Stimulated activated CD8-positive, alpha-beta memory T cell treated with anti-CD3 and anti-CD28 coated beads, Interleukin-4, amount 100 ng/mL, for 1 hour (primary cell): ENCODE data around the gene AGPAT4.

Experiments
- DNase-seq, 2 donors: peaks; one replicate each; pipeline ENCODE4 v3.0.0-alpha.2; 2020; ENCODE audit warnings: low read depth in 2 of 2, low spot score in 1 of 2

AGPAT4 gene

DNA sequence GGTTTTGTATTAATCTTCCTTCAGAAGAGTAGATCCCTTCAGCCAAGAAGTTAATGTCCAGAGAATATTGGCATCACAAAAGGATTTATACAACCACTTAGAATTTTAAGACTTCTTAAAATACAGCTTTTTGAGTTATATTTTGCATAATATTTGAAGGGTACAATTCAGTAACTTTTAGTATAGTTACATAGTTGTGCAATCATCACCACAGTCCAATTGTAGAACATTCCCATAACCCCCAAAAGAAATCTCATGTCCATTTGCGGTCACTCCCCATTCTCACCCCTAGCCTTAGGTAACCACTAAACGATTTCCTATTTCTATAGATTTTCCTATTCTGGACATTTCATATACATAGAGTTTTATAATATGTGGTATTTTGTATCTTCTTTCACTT, 155.9 kb downstream of the AGPAT4 start:
- DNase-seq, result no peak

DNA sequence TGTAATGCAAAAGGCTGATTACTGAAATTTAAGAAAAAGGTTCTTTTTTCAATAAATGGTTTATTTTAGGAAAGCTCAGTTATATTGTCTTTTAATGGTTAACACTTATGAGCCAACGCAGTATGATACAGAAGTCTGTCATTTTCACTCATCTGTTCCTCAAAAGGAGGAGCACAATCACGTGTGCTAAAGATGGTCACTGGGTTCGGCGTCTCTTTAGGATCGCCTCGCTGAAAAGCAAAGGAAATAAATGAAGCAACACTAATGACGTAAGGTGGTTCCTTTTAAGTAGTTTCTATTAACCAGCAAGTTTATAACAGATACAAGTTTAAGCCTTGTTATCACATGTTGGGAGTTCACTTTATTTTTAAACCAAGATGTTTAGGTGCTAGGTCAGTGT, 156.6 kb downstream of the AGPAT4 start:
- no peak for DNase-seq

DNA sequence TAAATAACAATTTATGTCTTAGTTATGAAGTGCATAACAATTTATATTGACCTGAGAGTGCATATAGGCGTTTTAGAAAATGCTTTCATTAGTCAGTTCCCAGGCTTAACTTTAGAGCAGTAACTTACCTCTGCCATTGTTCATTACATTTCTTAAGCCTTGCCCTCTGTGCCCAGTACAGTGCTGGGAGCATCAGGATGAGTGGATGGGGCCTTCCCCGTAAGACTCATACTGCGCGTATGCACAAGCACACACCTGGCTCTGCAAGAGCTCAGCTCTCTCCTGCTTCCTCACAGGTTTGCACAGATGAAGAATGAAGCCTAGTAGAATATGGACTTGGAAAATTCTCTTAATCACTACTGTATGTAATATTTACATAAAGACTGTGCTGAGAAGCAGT, 157.3 kb downstream of the AGPAT4 start:
- no peak for DNase-seq

DNA sequence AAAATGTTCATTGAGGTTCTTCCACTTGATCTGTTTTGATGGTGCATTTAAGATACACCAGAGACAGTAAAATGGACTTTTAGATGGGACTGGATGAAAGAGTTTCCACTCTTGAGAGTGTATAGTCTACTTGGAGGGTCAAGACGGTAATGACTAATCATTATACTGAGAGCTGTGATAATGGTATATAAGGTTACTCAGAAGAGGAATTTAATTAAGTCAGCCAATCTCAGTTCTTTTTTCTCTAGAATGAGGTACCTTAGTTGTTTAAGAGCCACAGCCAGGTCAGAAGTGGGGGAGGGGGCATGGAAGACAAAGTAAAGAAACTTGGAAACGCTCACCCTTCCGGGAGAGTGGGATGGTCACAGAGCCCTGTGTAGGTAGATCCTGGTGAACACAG, 158.4 kb downstream of the AGPAT4 start:
- DNase-seq, result no peak

DNA sequence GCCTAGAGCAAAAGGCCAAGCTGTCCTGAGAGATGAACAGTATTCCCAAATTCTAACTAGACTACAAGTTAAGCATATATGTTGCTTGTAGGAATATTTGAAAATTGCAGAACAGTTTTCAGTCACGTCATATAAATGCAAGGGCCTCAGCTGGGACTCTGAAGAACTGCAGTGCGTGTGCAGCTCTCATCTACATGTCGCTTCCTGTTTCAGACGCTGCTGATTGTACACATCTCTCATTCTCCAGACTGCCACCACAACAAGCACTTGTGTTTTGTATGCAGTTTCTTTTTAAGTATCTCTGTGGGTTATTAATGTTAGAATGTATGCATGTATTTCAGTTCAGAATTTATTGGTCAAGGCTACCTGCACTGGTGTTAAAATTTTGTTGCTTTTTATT, 162.6 kb downstream of the AGPAT4 start:
- DNase-seq, result no peak

DNA sequence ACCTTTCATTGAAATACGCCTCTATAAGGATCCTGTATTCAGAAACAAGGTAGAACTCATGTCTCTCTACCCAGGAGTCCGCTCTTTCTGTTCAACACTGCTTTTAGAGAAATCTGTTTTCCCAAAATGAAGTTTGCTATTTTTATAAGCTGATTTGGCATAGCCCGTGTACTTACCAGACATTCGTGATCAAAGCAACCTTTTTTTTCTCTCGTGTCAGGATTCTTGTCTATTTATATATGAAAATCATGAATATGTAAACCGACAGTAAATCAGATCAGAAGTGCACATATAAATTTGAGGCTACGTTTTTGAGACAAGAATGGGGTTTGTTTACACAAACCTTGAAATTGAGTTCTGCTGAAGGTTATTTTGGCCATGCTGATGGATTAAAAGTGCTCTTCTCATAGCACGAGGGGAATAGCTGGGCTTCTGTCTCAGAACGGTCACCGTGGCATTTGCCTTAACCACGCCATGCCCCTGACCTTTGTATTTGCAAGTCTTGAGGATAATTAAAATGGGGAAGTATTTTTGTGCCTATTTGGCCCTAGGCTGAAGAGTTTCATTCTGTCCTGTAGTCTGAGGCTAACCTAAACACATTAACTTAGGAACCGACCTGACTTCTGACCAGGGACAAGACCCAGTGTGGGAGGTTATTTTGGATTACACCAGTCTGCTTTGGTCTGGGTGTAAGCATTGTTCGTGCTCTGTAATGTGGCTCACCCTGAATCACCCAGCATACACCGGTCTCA, 163.7 kb downstream of the AGPAT4 start:
- DNase-seq, result no peak

DNA sequence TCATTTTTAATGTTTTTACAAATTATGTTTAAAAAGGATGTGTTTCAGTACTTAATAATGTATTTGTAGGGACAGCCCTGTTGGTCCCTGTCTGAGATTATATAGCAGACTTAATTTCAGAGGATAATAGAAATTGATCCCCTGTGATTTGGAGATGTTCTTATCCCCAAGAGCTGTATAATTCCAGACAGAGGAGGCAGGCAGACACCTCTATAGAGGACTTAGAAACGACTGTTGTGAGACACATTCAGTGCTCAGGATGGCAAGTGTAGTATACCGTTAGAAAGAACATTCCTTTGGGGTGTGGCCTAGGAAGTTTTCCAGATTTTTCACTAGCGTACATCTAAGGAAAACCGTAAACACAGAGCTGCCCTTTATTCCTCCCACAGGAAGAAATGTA, 164.5 kb downstream of the AGPAT4 start:
- no peak for DNase-seq

DNA sequence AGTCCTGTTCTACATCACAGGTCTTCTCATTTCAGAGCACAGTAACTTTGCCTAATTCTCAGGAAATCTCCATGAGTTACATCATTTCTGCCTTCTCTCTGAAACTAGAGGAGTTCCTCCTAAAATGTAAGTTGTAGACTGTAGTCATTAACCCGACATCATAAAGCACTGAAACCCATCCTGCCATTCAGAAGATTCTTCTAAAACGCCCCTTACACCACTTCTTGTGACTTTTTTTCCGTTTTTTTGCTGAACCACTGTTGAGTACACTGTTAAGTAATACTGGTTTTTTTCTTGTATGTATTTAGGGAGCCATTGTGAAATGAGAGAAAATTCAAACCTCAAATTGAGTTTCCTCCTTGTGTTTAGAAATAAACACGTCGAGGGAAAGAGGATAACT, 164.9 kb downstream of the AGPAT4 start:
- DNase-seq, result no peak

DNA sequence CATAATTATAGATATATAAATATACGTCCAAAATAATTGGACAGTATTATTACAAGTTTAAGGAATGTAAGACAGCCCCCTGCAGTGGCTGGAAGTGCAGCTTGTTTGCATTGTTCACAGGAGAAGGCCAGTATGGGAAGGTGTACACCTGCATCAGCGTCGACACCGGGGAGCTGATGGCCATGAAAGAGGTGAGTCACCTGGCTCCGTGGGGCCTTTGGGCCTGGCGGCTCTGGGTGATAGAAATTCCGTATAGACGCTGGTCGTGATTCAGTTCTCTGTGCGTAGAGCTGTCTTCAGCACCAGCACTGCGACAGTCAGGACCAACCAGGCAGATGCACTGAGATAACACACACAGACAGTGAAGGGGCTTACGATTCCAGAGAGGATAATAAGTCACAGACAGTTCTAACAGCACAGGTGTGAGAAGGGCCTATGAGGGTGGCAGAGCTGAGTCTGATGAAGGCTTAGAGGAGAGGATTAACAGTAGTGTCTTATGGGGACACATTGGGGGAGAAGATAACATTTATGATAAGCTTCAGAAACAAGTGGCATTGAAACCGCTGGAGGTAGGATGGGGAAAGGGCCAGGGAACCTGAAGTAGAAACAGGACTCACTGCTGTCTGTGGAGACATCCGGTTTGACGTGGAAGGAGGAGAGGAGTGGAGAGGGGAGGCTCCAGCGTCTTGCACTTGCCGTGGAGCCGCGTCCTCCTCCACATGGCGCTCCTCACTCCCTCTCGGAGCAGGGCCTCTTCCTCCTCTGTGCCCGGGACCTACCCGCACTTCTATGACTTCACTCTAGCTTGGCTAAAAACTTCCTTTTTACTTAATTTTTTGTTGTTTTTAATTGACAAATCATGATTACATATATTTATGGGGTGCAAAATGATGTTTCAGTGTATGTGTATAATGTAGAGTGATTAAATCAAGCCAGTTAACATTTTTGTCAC, 165.8 kb downstream of the AGPAT4 start:
- no peak for DNase-seq

DNA sequence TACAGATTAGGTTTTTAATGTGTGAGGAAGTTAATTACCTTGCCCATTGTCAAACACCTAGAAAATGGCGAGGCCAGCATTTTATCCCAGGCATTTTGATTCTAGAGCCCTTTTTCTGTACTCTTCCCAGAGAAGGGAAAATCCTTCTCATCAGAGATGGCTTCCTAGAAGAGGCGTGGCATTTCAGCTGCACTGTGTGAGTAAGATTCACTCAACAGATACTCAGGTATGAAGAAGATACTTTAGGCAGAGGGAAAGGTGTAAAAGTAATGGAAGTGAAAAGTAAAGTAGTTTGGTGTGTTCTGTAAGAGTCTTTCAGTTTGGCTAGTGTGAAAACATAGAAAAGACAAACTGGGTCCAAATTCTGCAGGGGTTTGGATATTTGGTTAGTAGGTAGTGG, 168.5 kb downstream of the AGPAT4 start:
- no peak for DNase-seq

DNA sequence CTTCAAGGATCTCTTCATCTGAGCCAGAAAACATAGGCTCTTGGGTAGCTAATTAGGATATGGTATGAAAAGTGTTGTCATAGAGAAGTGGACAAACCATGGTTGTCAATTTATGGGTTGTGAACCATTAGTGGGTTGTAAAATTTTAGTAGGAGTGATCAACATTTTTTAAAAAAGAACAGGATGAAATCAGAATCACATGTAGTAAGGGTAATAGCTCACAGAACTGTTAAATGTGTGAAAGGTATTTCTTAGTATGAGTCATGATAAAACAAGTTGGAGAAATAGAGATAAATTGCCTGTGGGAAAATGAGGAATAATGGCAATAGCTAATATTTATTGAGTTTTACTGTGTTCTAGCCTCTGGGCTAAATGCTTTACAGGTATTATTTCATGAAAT, 168.9 kb downstream of the AGPAT4 start:
- no peak for DNase-seq

DNA sequence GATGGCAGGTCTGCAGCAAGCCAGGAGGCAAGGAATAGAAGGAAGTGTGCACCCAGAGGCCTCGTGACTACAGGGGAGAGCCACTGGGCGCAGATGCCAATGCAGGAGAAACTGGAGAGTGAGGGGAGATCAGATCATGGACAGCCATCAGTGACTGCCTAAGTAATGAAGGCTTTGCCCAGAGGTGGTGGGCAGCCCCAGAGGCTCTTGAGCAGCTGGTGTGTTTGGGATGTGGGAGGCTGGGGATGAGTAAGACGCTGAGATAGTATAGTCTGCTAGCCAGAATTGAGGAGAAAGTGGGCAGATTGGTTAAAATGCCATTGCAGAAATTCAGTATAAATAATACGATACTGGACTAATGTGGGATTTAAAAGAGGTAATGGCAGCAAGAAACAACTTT, 170.4 kb downstream of the AGPAT4 start:
- no peak for DNase-seq

DNA sequence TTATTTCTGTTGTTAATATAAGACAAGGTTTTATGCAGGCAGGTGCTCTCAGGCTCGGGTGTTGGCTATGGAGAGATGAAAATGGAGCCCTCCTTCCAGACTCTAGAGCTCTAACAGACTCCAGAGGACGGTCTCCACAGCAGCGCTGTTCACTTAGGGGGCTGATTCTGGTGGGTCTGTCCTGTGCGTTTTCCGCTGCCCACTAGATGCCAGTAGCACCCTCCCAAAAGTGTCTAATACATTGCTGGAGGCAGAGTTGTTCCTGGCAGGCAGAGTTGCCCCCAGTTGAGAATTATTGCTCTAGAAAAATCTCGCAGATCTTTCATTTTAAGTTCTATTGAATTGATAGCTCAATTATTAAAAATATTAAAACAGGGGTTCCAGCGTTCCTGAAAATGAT, 172.3 kb downstream of the AGPAT4 start:
- no peak for DNase-seq

DNA sequence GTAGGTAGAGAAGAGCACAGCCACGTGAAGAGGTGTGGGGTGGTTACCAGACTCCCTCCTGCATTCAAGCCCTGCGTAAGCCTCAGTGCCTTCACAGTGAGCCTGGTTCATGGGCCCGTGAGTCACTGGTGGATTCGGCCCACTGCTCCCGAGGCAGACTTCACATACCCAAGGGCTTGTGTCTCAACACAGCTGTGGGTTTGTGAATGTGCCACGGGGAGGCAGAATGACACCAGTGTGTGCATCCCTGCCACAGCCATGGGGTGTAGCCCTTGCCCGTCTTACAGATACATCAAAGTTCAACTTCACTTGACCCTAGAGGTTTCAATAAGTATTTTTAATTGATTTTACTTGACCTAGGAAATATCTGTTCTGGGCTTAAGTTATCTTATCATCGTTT, 173.8 kb downstream of the AGPAT4 start:
- DNase-seq, result no peak

DNA sequence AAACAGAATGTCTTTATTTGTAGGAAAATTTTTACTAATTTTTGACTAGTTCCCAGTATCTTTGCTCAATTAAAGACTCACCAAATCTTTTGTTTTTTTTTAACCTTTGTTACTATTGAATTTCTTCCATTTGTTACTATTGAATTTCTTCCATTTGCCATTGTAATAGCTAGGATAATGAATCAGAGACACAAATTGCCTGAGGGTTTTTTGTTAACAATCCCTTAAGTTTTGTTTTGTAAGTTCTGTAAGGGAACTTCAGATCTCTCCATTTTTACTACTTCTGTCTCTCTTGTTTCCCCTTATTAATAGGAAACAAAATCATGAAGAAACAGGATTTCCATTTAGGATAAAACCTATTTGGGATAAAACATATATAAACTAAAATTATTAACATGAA, 177.9 kb downstream of the AGPAT4 start:
- DNase-seq, result no peak

DNA sequence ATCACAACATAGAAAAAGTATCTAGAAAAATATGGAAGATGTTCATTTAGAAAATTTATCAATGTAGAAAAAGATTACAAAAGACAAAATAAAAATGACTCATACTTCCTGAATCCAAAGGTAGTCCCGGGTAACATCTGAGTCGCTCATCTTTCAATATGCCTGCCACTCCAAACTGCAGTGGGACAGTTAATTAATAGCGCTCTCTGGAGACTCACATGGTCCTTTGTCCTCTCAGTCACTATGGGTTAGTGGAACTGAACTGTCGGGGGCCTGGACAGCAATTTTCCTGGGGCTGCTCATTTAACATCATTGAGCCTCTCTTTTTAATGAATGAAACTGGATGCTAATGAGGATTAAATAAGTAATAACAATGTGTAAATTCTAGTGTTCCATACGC, 178.9 kb downstream of the AGPAT4 start:
- DNase-seq, result no peak

DNA sequence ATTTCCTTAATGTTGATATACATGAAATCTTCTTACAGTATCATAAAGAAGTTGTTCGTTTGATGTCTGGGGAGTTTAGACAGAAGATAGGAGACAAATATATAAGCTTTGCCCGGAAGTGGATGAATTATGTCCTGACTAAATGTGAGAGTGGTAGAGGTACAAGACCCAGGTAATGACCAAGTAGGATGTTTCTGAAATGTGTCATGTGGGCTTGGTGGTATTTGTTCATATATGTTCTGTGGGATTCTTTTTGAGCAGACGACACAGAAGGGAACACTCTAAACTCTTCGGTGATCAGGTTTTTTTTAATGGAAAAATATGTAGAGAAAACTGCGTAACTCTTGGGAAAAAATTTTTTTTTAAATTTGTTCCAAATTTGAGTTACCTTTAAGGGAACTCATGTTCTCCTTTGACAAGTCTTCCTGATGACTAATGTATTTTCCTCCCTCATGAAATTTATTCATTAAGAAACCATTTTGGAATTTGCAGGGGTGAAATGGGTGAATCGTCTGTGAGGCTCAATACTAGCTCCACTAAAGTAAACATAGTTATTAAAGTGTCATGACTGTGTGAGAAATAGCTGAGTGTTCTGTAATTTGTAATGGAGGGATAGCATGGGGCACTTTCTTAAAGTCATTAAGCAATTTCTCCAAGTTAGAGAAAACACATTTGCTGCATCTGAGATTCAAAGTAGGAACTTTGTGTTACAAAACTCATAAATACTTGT, 181.7 kb downstream of the AGPAT4 start:
- no peak for DNase-seq

DNA sequence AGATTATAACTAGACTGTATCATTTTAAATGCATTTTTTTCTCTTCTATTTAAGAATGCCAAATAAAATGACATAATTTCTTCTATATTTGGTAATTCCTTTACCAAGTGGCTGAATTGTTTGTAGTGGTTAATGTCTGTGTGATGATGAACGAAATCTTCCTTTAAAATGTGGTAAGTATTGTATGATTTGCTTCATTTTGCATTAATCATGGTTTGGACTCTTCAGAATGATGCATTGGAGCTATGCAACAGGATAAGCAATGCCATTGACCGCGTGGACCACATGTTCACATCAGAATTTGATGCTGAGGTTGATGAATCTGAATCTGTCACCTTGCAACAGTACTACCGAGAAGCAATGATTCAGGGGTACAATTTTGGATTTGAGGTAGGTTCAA, 182.7 kb downstream of the AGPAT4 start:
- no peak for DNase-seq

DNA sequence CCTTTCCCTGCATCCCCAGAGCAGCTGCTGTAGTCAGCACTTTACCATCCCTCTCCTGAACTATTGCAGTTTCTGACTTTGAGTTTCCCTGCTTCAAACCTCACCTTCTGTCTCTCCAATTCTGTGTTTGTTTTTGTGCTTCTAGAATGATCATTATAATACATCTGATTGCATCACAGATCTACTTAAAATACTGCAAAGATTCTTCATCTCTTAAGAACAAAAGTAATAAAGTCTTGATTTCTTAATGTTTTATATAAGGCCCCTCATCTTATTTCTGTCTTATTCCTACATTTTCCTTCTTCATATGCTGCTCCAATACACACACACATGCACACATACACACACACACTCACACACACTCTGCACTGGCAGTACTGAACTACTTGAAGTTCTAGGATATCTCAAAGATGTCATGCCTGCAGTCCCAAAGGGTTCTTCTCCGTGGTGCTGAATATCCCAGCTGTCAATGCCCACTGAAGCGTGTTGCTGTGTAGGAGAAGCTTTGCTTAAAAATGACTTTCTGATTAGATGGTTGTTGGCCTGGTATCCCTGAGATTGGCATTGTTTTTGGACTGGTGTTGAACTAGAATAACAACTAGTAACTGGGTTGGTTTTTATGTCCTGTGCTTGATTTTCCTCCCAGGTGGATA, 185.1 kb downstream of the AGPAT4 start:
- no peak for DNase-seq

DNA sequence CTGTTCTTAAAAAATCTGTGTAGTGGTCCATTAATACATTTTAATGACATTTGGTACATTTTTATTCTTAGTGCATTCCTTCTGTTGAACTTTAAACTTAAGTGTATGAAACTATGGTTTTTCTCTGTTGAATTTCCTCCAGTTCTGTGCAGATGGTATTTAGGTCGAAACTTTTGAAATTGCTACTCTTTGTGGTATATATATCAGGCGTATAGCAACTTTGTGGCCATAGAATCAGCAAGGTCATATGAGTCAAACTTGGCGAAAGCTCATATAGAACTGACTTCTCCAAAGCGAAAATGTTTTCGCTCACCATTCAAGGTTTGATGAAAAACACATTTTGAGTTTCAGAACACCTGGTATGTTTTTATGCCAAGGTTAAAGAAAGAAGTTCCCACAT, 188.6 kb downstream of the AGPAT4 start:
- DNase-seq, result no peak

DNA sequence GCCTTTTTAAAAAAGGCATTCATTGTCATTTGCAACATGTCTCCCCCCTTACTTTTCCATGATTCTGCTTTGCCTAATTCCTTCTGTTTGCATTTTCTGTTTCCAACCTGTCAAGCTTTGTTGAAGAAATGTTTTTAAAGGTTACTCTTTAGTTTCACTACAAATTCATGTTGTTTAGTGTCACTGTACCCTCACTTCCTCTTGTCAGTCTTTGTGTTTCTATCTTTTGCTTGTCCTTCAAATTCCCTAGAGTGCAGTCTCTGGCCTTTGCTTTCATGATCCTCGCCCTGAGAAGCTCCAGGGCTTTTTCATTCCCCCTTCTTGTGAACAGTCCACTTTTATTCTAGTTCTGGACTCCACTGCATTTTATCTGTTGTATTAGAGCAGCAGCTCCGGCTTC, 191.6 kb downstream of the AGPAT4 start:
- no peak for DNase-seq
